ENCODE measurements around the gene VILL.

DNA sequence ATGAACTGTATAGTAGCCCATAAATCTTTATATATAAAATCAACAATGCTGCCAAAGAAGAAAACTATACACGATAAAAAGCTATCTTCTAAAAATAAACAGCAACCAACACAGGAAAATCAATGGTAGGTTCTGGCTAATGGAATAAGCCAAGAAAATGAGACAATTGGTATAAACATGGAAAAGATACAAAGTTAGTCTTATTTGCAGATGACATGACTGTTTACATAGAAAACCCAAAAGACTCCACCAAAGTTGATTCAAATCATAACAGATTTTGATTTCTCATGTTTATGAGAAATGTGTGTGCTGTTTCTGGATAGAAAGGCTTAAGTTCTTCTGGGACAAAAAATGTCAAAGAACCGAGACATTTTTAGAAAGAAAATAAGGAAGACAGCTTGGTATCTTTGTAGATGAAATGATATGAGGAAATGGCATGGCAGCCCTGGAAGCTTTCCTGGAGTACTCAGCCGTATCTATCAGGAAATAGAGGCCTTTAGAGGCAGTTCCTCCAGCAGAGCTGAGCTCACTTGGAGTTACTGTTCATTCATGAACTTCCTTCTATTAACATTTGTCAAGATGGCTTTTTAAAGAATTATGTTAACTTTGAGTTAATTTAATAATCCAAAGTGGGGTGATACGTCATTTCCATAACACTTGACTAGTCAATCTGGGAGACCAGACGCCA is 36.7 kb upstream of the VILL start:
- no peak for TF ChIP-seq EZH2phosphoT487 (IDR thresholded peaks at IDR 0.05; ENCODE audit: low read depth)
- TF ChIP-seq, protein P1, sequence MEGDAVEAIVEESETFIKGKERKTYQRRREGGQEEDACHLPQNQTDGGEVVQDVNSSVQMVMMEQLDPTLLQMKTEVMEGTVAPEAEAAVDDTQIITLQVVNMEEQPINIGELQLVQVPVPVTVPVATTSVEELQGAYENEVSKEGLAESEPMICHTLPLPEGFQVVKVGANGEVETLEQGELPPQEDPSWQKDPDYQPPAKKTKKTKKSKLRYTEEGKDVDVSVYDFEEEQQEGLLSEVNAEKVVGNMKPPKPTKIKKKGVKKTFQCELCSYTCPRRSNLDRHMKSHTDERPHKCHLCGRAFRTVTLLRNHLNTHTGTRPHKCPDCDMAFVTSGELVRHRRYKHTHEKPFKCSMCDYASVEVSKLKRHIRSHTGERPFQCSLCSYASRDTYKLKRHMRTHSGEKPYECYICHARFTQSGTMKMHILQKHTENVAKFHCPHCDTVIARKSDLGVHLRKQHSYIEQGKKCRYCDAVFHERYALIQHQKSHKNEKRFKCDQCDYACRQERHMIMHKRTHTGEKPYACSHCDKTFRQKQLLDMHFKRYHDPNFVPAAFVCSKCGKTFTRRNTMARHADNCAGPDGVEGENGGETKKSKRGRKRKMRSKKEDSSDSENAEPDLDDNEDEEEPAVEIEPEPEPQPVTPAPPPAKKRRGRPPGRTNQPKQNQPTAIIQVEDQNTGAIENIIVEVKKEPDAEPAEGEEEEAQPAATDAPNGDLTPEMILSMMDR (IDR thresholded peaks at IDR 0.05; ENCODE audit: low read depth, low read length): no peak

Measured in OCI-LY3 (cell line).